Measurements from ENCODE around the gene CSTF1.
"Not testable (repeated sequence)": the region's sequence is repeated elsewhere in the genome, so short reads cannot be mapped to it uniquely, and the experiment has no call there.

CSTF1 gene

DNA sequence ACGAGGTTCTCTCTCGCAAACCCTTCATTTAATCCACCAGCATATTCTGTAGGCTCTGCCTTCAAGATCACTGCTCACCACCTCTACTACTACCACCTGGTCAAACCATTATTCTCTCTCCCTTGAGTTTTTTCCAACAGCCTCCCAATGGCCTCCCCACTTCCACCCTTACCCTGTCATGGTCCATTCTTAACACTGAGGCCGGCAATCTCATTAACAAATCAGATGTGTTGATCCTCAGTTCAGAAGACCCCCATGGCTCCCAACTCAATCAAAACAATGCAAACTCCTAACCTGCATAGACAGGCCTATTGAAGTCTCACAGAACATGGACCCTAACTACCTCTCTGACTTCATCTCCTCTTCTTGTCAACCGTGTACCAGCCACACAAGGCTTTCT is 2.6 kb upstream of the CSTF1 start:
- Histone ChIP-seq H3K36me3 (ENCODE audit: insufficient read depth, low read length) (peaks cover 66% of the 10 kb centered on the region), H3K27ac (ENCODE audit: low read depth, low read length) (no peak overlapping the region), H3K9ac (ENCODE audit: low read depth, low read length) (no peak overlapping the region), H3K27me3 (ENCODE audit: insufficient read depth, low read length) (no peaks in the 10 kb centered on the region), H3K4me3 (ENCODE audit: low read length) (no peak overlapping the region), H3K4me1 (ENCODE audit: insufficient read depth, low read length) (peaks cover 13% of the 10 kb centered on the region), H3K9me3 (ENCODE audit: insufficient read depth, low read depth, low read length) (no peaks in the 10 kb centered on the region)
- WGBS: 95% methylated on average over 4 of the region's 4 CpGs

- not testable (repeated sequence) for H3K27ac ChIP-seq (ENCODE audit: low read depth, low read length); H3K9ac ChIP-seq (ENCODE audit: low read depth, low read length); H3K9me3 ChIP-seq (ENCODE audit: insufficient read depth, low read depth, low read length); H3K27me3 ChIP-seq (ENCODE audit: insufficient read depth, low read length)
- peaks cover 66% of the 10 kb centered on the region for H3K36me3 ChIP-seq (ENCODE audit: insufficient read depth, low read length)
- peak overlapping the region; percentile 88 for H3K4me3 ChIP-seq (ENCODE audit: low read length)
- 98% methylated on average over 9 of the region's 9 CpGs for WGBS
- H3K4me1 ChIP-seq (ENCODE audit: insufficient read depth, low read length): peaks cover 13% of the 10 kb centered on the region
Observed at GRCh38 chr20:56390396-56390795, 2.0 kb upstream of the CSTF1 start.

- H3K27ac ChIP-seq (ENCODE audit: low read depth, low read length): no peak overlapping the region; the same call in 1 of the 2 replicates
- H3K36me3 ChIP-seq (ENCODE audit: insufficient read depth, low read length): peaks cover 67% of the 10 kb centered on the region
- peak overlapping the region; percentile 85 for H3K9ac ChIP-seq (ENCODE audit: low read depth, low read length)
- peaks cover 13% of the 10 kb centered on the region for H3K4me1 ChIP-seq (ENCODE audit: insufficient read depth, low read length)
- WGBS: 19% methylated on average over 10 of the region's 10 CpGs
- no peaks in the 10 kb centered on the region for H3K9me3 ChIP-seq (ENCODE audit: insufficient read depth, low read depth, low read length)
- H3K4me3 ChIP-seq (ENCODE audit: low read length): peak overlapping the region; percentile 88
- H3K27me3 ChIP-seq (ENCODE audit: insufficient read depth, low read length): no peaks in the 10 kb centered on the region
Observed at GRCh38 chr20:56391037-56391436, 1.4 kb upstream of the CSTF1 start.

DNA sequence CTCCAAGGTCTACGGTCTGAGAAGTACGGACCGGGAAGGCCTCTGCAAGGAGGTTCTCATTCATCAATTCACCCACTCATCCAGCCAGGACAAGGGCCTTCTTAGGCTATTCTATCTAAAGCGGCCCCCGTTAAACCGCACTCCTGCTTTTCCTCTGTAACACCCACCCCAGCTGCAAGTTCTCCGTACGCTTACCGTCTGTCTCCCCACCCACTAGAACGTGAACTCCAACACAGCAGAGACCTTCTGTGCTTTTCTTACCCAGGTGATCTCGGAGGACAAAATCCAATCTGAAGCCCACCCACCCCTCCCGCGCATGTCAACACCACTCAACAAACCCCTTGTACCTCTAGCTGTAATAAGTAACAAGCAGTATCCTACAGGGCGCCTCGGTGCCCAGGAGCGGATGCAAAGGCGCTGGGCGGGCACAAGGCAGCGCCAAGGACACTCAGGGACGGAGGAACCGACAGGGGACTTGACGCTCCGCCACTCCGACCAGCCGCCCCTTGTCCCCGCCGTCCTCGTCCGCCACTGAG is 781 bp upstream of the CSTF1 start:
- Histone ChIP-seq H3K4me1 (ENCODE audit: insufficient read depth, low read length) (peaks cover 13% of the 10 kb centered on the region), H3K36me3 (ENCODE audit: insufficient read depth, low read length) (peaks cover 67% of the 10 kb centered on the region), H3K27ac (ENCODE audit: low read depth, low read length) (peak overlapping the region; percentile 91), H3K9me3 (ENCODE audit: insufficient read depth, low read depth, low read length) (no peaks in the 10 kb centered on the region), H3K27me3 (ENCODE audit: insufficient read depth, low read length) (no peaks in the 10 kb centered on the region), H3K9ac (ENCODE audit: low read depth, low read length) (peak overlapping the region; percentile 85), H3K4me3 (ENCODE audit: low read length) (peak overlapping the region; percentile 88)
- under 1% methylated on average over 29 of the region's 29 CpGs for WGBS

DNA sequence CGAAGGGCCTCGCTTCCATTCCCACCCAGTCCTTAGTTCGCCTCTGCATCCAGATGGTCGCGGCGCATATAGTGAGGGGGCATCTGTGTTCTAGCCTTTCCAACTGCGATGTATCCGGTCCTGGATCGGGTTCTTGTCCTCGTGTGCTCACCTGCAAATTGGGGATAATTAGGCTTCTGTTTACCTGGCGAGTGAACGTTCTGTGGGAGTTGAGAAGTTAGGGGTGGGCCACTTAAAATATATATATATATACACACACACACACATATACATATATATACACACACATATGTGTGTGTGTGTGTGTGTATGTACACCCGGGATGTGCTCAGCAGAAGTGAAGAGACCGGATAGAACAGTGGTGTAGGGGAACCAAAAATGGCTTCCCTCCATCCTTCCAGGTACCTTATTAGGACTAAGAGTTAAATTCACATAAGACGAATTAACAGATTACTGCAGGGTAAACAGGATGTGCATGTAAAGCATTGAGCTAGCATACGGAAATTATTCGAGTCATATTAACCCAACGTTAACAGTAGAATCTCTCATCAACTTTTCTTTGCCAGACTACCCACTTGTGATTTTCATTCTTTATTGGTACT is 537 bp downstream of the CSTF1 start:
- Histone ChIP-seq H3K4me3 (ENCODE audit: low read length) (peak overlapping the region; percentile 88), H3K9me3 (ENCODE audit: insufficient read depth, low read depth, low read length) (no peaks in the 10 kb centered on the region), H3K36me3 (ENCODE audit: insufficient read depth, low read length) (peaks cover 68% of the 10 kb centered on the region), H3K27ac (ENCODE audit: low read depth, low read length) (peak overlapping the region; percentile 91), H3K27me3 (ENCODE audit: insufficient read depth, low read length) (no peaks in the 10 kb centered on the region), H3K9ac (ENCODE audit: low read depth, low read length) (peak overlapping the region; percentile 94), H3K4me1 (ENCODE audit: insufficient read depth, low read length) (peaks cover 13% of the 10 kb centered on the region)
- WGBS: 4% methylated on average over 16 of the region's 18 CpGs

DNA sequence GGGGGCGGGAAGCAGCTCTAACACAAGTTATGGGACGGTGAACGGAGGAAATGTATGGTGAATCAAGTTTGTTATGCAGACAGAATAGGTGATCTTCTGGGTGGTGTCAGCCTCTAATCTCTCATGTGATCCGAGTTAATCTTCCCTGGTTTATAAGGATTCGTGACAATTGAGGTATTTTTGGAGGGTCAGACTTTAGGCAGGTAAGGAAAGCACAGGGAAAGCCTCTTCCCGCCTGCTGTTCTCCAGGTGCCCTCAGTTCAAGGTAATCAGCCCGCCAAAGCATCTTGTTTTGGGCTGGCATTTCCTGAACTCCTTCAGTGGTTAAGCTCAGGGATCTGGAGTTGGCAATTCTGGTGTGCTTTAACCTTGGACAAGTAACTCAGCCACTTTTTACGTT is 1.2 kb downstream of the CSTF1 start:
- Histone ChIP-seq H3K27ac (ENCODE audit: low read depth, low read length) (no peak overlapping the region), H3K36me3 (ENCODE audit: insufficient read depth, low read length) (peaks cover 69% of the 10 kb centered on the region), H3K9me3 (ENCODE audit: insufficient read depth, low read depth, low read length) (no peaks in the 10 kb centered on the region), H3K4me1 (ENCODE audit: insufficient read depth, low read length) (peaks cover 13% of the 10 kb centered on the region), H3K27me3 (ENCODE audit: insufficient read depth, low read length) (no peaks in the 10 kb centered on the region), H3K4me3 (ENCODE audit: low read length) (peak overlapping the region; percentile 88), H3K9ac (ENCODE audit: low read depth, low read length) (peak overlapping the region; percentile 94)
- WGBS: 73% methylated on average over 8 of the region's 8 CpGs

GRCh38 chr20:56395166-56395565 is 2.7 kb downstream of the CSTF1 start:
- H3K36me3 ChIP-seq (ENCODE audit: insufficient read depth, low read length): peaks cover 69% of the 10 kb centered on the region

DNA sequence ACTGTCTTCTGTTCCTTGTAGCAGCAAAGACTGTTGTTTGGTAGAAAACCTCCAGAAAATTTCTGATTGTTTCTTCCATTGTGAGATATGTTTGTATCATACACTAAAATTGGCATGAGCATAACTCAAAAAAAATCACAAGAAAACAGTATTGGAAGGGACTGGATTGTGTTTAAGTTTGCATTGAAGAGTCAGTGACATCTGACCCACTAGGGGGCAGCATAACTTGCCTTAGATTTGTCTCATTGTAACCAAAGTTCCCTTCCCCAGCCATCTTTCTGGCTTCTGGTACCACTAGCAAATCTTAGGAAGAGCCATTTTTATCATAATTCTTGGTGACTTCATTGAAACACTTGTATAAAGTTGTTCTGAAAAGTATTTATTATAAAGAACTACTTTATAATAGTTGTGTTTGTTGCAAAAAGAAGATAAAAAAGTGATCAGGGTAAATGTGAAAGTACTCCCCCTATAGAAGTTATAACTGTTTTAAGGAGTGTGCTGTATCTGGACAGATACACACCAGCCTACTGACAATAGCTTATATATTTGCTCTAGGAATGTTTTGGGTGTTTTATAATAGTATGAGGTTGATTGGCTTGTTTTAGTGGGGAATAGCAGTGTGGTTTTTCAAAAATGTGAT is 7.7 kb downstream of the CSTF1 start:
- Histone ChIP-seq H3K9me3 (ENCODE audit: insufficient read depth, low read depth, low read length) (no peaks in the 10 kb centered on the region), H3K9ac (ENCODE audit: low read depth, low read length) (no peak overlapping the region), H3K4me1 (ENCODE audit: insufficient read depth, low read length) (no peaks in the 10 kb centered on the region), H3K27ac (ENCODE audit: low read depth, low read length) (no peak overlapping the region), H3K27me3 (ENCODE audit: insufficient read depth, low read length) (no peaks in the 10 kb centered on the region), H3K36me3 (ENCODE audit: insufficient read depth, low read length) (peaks cover 96% of the 10 kb centered on the region), H3K4me3 (ENCODE audit: low read length) (no peak overlapping the region)

More at GRCh38 chr20:56395166-56395565, 2.7 kb downstream of the CSTF1 start:
- peaks cover 13% of the 10 kb centered on the region for H3K4me1 ChIP-seq (ENCODE audit: insufficient read depth, low read length)
- no peaks in the 10 kb centered on the region for H3K27me3 ChIP-seq (ENCODE audit: insufficient read depth, low read length)
- no peak overlapping the region for H3K9ac ChIP-seq (ENCODE audit: low read depth, low read length)
- no peaks in the 10 kb centered on the region for H3K9me3 ChIP-seq (ENCODE audit: insufficient read depth, low read depth, low read length)
- 96% methylated on average over 4 of the region's 4 CpGs for WGBS
- no peak overlapping the region for H3K4me3 ChIP-seq (ENCODE audit: low read length)
- H3K27ac ChIP-seq (ENCODE audit: low read depth, low read length): no peak overlapping the region

DNA sequence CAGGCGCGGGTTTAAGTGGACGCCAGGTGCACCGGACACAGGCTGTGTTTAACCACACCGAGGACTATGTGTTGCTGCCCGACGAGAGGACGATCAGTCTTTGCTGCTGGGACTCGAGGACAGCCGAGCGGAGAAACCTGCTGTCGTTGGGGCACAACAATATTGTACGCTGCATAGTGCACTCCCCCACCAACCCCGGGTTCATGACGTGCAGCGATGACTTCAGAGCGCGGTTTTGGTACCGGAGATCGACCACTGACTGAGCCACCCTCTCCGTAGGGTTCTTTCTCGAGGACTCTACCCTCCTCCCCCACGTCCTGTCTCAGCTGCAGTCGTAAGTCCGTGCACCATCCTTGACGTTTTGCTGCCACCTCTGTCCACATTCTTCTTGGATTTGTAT is 11.0 kb downstream of the CSTF1 start:
- no peaks in the 10 kb centered on the region for H3K4me1 ChIP-seq (ENCODE audit: insufficient read depth, low read length)
- no peak overlapping the region for H3K9ac ChIP-seq (ENCODE audit: low read depth, low read length)
- H3K36me3 ChIP-seq (ENCODE audit: insufficient read depth, low read length): peaks cover 92% of the 10 kb centered on the region
- WGBS: 97% methylated on average over 25 of the region's 26 CpGs
- no peaks in the 10 kb centered on the region for H3K27me3 ChIP-seq (ENCODE audit: insufficient read depth, low read length)
- H3K9me3 ChIP-seq (ENCODE audit: insufficient read depth, low read depth, low read length): no peaks in the 10 kb centered on the region
- H3K4me3 ChIP-seq (ENCODE audit: low read length): no peak overlapping the region
- H3K27ac ChIP-seq (ENCODE audit: low read depth, low read length): no peak overlapping the region

GRCh38 chr20:56405356-56405755 is 12.9 kb downstream of the CSTF1 start:
- not testable (repeated sequence) for H3K9ac ChIP-seq (ENCODE audit: low read depth, low read length); H3K27ac ChIP-seq (ENCODE audit: low read depth, low read length); H3K4me1 ChIP-seq (ENCODE audit: insufficient read depth, low read length); H3K4me3 ChIP-seq (ENCODE audit: low read length); H3K9me3 ChIP-seq (ENCODE audit: insufficient read depth, low read depth, low read length); H3K27me3 ChIP-seq (ENCODE audit: insufficient read depth, low read length)
- WGBS: 96% methylated on average over 12 of the region's 12 CpGs
- H3K36me3 ChIP-seq (ENCODE audit: insufficient read depth, low read length): peaks cover 81% of the 10 kb centered on the region

GRCh38 chr20:56406910-56407309 is 14.5 kb downstream of the CSTF1 start:
- no peak overlapping the region for H3K4me3 ChIP-seq (ENCODE audit: low read length)
- no peak overlapping the region for H3K9ac ChIP-seq (ENCODE audit: low read depth, low read length)
- H3K27ac ChIP-seq (ENCODE audit: low read depth, low read length): no peak overlapping the region
- no peaks in the 10 kb centered on the region for H3K4me1 ChIP-seq (ENCODE audit: insufficient read depth, low read length)
- H3K36me3 ChIP-seq (ENCODE audit: insufficient read depth, low read length): peaks cover 67% of the 10 kb centered on the region
- H3K27me3 ChIP-seq (ENCODE audit: insufficient read depth, low read length): no peaks in the 10 kb centered on the region
- 94% methylated on average over 3 of the region's 3 CpGs for WGBS
- no peaks in the 10 kb centered on the region for H3K9me3 ChIP-seq (ENCODE audit: insufficient read depth, low read depth, low read length)

Data from HUES64 (cell line).